Natural killer cell treated with Interleukin-12 subunit alpha and Interleukin-12 subunit beta and Interleukin-15 and Interleukin-18, amount 100 ng/mL, for 72 hours (primary cell): ENCODE results near the gene GRM1. TPM values are rescaled to one million over a fixed set of nuclear protein-coding genes. Genes with fewer than 3 reads are reported as not detected.

Experiments used
- ATAC-seq, 2 donors: fragments of 150-1000 bp; cut with Tn5 transposase in 1 of 2; sonication (Bioruptor Pico), chemical (Tn5 transposase) in 1 of 2; 2 replicates each; pipeline ENCODE4 v1.10.0; 2021
- DNase-seq: peaks from one replicate; pipeline ENCODE4 v3.0.0; 2022; ENCODE audit warnings: low spot score
- H3K27ac Mint-ChIP-seq, 2 donors: 1 replicate in 1 of 2; 2 replicates in 1 of 2; pipeline ENCODE4 v1.8.0; 2022; ENCODE audit warnings: mixed read lengths in 2 of 2, mild to moderate bottlenecking in 1 of 2, moderate library complexity in 1 of 2
- H3K27me3 Mint-ChIP-seq, 2 donors: 1 replicate in 1 of 2; 2 replicates in 1 of 2; pipeline ENCODE4 v1.8.0; 2022; ENCODE audit warnings: mixed read lengths in 2 of 2
- H3K36me3 Mint-ChIP-seq: one replicate; pipeline ENCODE4 v1.8.0; 2022; ENCODE audit warnings: mixed read lengths
- H3K4me1 Mint-ChIP-seq, 2 donors: 1 replicate in 1 of 2; 2 replicates in 1 of 2; pipeline ENCODE4 v1.8.0; 2022; ENCODE audit warnings: low read depth in 2 of 2, mixed read lengths in 2 of 2, mild to moderate bottlenecking in 1 of 2
- H3K4me3 Mint-ChIP-seq: one replicate; pipeline ENCODE4 v1.8.0; 2022; ENCODE audit warnings: mixed read lengths
- H3K9me3 Mint-ChIP-seq: 2 replicates; pipeline ENCODE4 v1.8.0; 2022; ENCODE audit warnings: mixed read lengths
- total RNA-seq, 2 donors: library from RNA; stranded (reverse); gene quantifications; one replicate each; pipeline ENCODE4 v1.2.3, GENCODE V29; 2022

GRM1 gene
- total RNA-seq, 2 donors from 2014 or later = not detected

- Mint-ChIP-seq H3K4me3 (no peak overlapping the region), H3K36me3 (no peaks in the 10 kb centered on the region), H3K27ac (no peak overlapping the region), H3K9me3 (peaks cover 8% of the 10 kb centered on the region), H3K27me3 (no peaks in the 10 kb centered on the region), H3K4me1 (no peaks in the 10 kb centered on the region)
- ATAC-seq = no peak
- DNase-seq = no peak
Observed at GRCh38 chr6:146351018-146351417, 322.2 kb downstream of the GRM1 start.

GRCh38 chr6:146352163-146352562 lies 323.3 kb downstream of the GRM1 start:
- Mint-ChIP-seq H3K4me3 (no peak overlapping the region), H3K9me3 (peaks cover 8% of the 10 kb centered on the region), H3K27ac (no peak overlapping the region), H3K4me1 (no peaks in the 10 kb centered on the region), H3K27me3 (no peaks in the 10 kb centered on the region), H3K36me3 (no peaks in the 10 kb centered on the region)
- ATAC-seq (no peak), DNase-seq (no peak)

- peaks cover 10% of the 10 kb centered on the region for H3K9me3 Mint-ChIP-seq
- H3K27me3 Mint-ChIP-seq = no peaks in the 10 kb centered on the region
- H3K4me1 Mint-ChIP-seq = peaks cover 0 to 6% of the 10 kb centered on the region in 2 donors
- no peak for ATAC-seq
- H3K36me3 Mint-ChIP-seq = no peaks in the 10 kb centered on the region
- H3K27ac Mint-ChIP-seq = no peak overlapping the region
- no peak for DNase-seq
- no peak overlapping the region for H3K4me3 Mint-ChIP-seq
Observed at GRCh38 chr6:146354451-146354850, 325.6 kb downstream of the GRM1 start.

GRCh38 chr6:146355521-146356100 lies 326.7 kb downstream of the GRM1 start:
- H3K36me3 Mint-ChIP-seq = no peaks in the 10 kb centered on the region
- no peak overlapping the region for H3K27ac Mint-ChIP-seq
- ATAC-seq (no peak), DNase-seq (no peak)
- no peak overlapping the region for H3K4me3 Mint-ChIP-seq
- no peaks in the 10 kb centered on the region for H3K27me3 Mint-ChIP-seq
- H3K9me3 Mint-ChIP-seq = peaks cover 10% of the 10 kb centered on the region
- H3K4me1 Mint-ChIP-seq = peaks cover 0 to 6% of the 10 kb centered on the region in 2 donors

- Mint-ChIP-seq H3K9me3 (peaks cover 10% of the 10 kb centered on the region), H3K36me3 (no peaks in the 10 kb centered on the region), H3K27ac (peak overlapping the region; percentile 9 to 12), H3K27me3 (no peaks in the 10 kb centered on the region), H3K4me3 (peak overlapping the region; percentile 0), H3K4me1 (peaks cover 0 to 6% of the 10 kb centered on the region in 2 donors)
- DNase-seq (no peak), ATAC-seq (peak; percentile 71 to 74)
Observed at GRCh38 chr6:146357578-146358430, 328.9 kb downstream of the GRM1 start.

GRCh38 chr6:146358431-146359046 lies 329.7 kb downstream of the GRM1 start:
- no peak for ATAC-seq
- no peak for DNase-seq
- no peaks in the 10 kb centered on the region for H3K27me3 Mint-ChIP-seq
- H3K9me3 Mint-ChIP-seq = peaks cover 10% of the 10 kb centered on the region
- peak overlapping the region; percentile 0 for H3K4me3 Mint-ChIP-seq
- peaks cover 0 to 6% of the 10 kb centered on the region in 2 donors for H3K4me1 Mint-ChIP-seq
- H3K36me3 Mint-ChIP-seq = no peaks in the 10 kb centered on the region
- peak overlapping the region in 1 of 2 donors; percentile 12 for H3K27ac Mint-ChIP-seq

- peaks cover 10% of the 10 kb centered on the region for H3K9me3 Mint-ChIP-seq
- H3K27me3 Mint-ChIP-seq = no peaks in the 10 kb centered on the region
- H3K4me1 Mint-ChIP-seq = peaks cover 0 to 6% of the 10 kb centered on the region in 2 donors
- no peak overlapping the region for H3K4me3 Mint-ChIP-seq
- ATAC-seq (no peak), DNase-seq (no peak)
- H3K27ac Mint-ChIP-seq = no peak overlapping the region
- H3K36me3 Mint-ChIP-seq = no peaks in the 10 kb centered on the region
Observed at GRCh38 chr6:146359131-146359530, 330.3 kb downstream of the GRM1 start.

- H3K4me3 Mint-ChIP-seq = no peak overlapping the region
- H3K27me3 Mint-ChIP-seq = no peaks in the 10 kb centered on the region
- H3K9me3 Mint-ChIP-seq = peaks cover 10% of the 10 kb centered on the region
- peak in 1 of 2 donors; percentile 25 for ATAC-seq
- no peak overlapping the region for H3K27ac Mint-ChIP-seq
- no peak for DNase-seq
- peaks cover 0 to 6% of the 10 kb centered on the region in 2 donors for H3K4me1 Mint-ChIP-seq
- no peaks in the 10 kb centered on the region for H3K36me3 Mint-ChIP-seq
Observed at GRCh38 chr6:146361128-146361924, 332.5 kb downstream of the GRM1 start.

- no peaks in the 10 kb centered on the region for H3K4me1 Mint-ChIP-seq
- H3K9me3 Mint-ChIP-seq = peaks cover 4% of the 10 kb centered on the region
- no peaks in the 10 kb centered on the region for H3K27me3 Mint-ChIP-seq
- DNase-seq (no peak), ATAC-seq (no peak)
- no peak overlapping the region for H3K27ac Mint-ChIP-seq
- H3K36me3 Mint-ChIP-seq = no peaks in the 10 kb centered on the region
- no peak overlapping the region for H3K4me3 Mint-ChIP-seq
Observed at GRCh38 chr6:146363838-146364607, 335.2 kb downstream of the GRM1 start.

GRCh38 chr6:146364816-146365594 lies 336.1 kb downstream of the GRM1 start:
- ATAC-seq = no peak
- Mint-ChIP-seq H3K9me3 (peaks cover 8% of the 10 kb centered on the region), H3K4me3 (no peak overlapping the region), H3K27ac (no peak overlapping the region), H3K27me3 (no peaks in the 10 kb centered on the region), H3K4me1 (no peaks in the 10 kb centered on the region), H3K36me3 (no peaks in the 10 kb centered on the region)
- DNase-seq = no peak

GRCh38 chr6:146367061-146367460 lies 338.2 kb downstream of the GRM1 start:
- Mint-ChIP-seq H3K27me3 (no peaks in the 10 kb centered on the region), H3K9me3 (peaks cover 18% of the 10 kb centered on the region), H3K36me3 (no peaks in the 10 kb centered on the region), H3K4me1 (no peaks in the 10 kb centered on the region), H3K27ac (no peak overlapping the region), H3K4me3 (no peak overlapping the region)
- DNase-seq (no peak), ATAC-seq (no peak)

GRCh38 chr6:146369866-146370265 lies 341.0 kb downstream of the GRM1 start:
- no peaks in the 10 kb centered on the region for H3K36me3 Mint-ChIP-seq

More at GRCh38 chr6:146369866-146370265, 341.0 kb downstream of the GRM1 start:
- H3K9me3 Mint-ChIP-seq = peaks cover 20% of the 10 kb centered on the region
- no peaks in the 10 kb centered on the region for H3K4me1 Mint-ChIP-seq
- no peaks in the 10 kb centered on the region for H3K27me3 Mint-ChIP-seq
- DNase-seq = no peak
- H3K27ac Mint-ChIP-seq = no peak overlapping the region
- ATAC-seq = no peak
- H3K4me3 Mint-ChIP-seq = no peak overlapping the region
